HG02571 (cell line): ENCODE data around the gene DGKZ.
"Not testable (repeated sequence)": the region's sequence is repeated elsewhere in the genome, so short reads cannot be mapped to it uniquely, and the experiment has no call there.

Experiments used
- ATAC-seq: cut with Tn5 transposase; IDR thresholded peaks from one replicate; pipeline ENCODE4 v1.9.1; 2021; ENCODE audit warnings: mild to moderate bottlenecking, moderate library complexity; ENCODE audit not compliant: unreplicated experiment

The DGKZ gene

DNA sequence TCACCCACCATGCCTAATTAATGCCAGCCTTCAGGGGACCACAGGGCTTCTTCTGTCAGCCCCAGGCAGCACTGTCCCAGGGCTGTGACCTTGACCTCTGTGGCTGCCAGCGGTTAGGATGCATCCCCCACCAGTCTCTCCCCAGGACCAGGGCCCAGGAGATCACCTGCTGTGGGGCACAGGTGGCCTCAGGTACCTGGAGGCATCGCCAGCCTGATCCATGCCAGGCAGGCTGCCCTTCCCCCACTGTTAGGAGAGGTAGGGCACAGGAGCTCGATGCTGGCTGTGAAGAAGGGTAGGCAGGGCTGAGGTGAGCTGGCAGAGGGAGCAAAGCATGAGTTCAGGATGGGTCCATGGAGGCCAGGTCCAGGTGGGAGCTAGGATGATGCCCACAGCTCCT, 17.5 kb downstream of the DGKZ start:
- ATAC-seq, result no peak

- no peak for ATAC-seq
Measured at GRCh38 chr11:46366260-46366659, 19.0 kb downstream of the DGKZ start.

- no peak for ATAC-seq
Measured at GRCh38 chr11:46366661-46367161, 19.4 kb downstream of the DGKZ start.

DNA sequence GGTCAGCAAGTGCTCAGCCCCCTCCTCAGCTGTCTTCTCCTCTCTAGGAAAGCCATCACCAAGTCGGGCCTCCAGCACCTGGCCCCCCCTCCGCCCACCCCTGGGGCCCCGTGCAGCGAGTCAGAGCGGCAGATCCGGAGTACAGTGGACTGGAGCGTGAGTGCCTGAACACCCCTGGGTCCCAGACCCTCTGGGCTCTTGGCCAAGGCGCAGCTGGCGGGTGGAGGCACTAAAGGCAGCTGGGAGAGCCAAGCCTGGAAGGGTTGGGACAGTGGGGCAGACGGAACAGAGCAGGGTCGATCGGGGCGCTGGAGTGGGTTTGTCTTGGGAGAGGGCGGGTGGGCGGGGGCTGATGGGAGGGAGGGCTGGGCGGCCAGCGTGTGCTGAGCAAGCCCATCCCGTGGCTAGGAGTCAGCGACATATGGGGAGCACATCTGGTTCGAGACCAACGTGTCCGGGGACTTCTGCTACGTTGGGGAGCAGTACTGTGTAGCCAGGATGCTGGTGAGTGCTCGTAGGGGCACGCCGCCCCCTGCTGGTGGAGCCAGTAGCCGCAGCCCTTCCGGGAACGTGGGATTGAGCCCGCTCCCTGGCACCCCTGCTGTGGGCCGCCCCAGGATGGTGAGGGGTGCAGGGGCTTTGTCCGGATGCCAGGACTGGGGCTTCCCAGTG, 20.1 kb downstream of the DGKZ start:
- ATAC-seq, result no peak

- ATAC-seq, result no peak
Measured at GRCh38 chr11:46367916-46368267, 20.6 kb downstream of the DGKZ start.

DNA sequence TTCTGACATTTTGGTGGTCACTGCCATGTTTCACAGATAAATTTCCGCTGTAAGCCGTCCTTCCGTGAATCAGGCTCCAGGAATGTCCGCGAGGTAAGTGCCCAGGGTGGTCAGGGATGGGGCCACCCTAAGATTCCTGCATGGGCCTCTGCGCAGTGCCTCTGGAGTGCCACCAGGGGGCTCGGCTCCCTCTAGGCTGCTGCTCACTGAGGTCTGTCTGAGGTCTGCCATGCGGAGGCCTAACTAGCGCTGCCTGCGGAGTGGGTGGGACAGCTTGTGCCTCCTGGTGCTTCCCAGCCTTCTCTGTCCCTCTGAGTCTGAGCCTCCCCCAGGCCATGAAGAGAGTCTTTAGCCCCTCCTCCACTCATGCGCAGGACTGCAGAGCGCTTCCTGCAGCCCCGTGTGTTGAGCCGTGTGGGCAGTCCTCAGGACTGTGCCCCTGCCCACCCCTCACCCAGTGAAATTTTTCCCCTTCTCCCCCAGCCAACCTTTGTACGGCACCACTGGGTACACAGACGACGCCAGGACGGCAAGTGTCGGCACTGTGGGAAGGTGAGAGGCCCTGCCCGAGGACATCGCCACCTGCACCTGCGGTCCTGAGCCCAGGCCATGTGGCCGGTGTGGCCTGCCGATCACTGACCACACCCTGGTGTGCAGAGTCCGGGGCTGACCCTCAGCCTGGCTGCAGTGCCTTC, 22.3 kb downstream of the DGKZ start:
- no peak for ATAC-seq

GRCh38 chr11:46370253-46370652, 23.0 kb downstream of the DGKZ start:
- no peak for ATAC-seq

- ATAC-seq, result not testable (repeated sequence)
Measured at GRCh38 chr11:46371262-46371661, 24.0 kb downstream of the DGKZ start.

GRCh38 chr11:46372086-46372485, 24.8 kb downstream of the DGKZ start:
- no peak for ATAC-seq

DNA sequence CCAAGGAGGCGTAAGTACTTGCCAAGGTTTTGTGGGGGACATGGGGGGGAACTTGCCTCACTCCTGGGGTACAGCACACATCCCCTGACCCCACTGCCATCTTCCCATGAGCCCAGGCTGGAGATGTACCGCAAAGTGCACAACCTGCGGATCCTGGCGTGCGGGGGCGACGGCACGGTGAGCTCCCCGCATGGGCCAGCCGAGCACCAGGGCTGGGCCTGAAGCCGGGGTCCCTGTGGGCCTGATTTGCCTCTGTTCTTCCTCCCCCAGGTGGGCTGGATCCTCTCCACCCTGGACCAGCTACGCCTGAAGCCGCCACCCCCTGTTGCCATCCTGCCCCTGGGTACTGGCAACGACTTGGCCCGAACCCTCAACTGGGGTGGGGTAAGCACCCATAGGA, 25.2 kb downstream of the DGKZ start:
- not testable (repeated sequence) for ATAC-seq

DNA sequence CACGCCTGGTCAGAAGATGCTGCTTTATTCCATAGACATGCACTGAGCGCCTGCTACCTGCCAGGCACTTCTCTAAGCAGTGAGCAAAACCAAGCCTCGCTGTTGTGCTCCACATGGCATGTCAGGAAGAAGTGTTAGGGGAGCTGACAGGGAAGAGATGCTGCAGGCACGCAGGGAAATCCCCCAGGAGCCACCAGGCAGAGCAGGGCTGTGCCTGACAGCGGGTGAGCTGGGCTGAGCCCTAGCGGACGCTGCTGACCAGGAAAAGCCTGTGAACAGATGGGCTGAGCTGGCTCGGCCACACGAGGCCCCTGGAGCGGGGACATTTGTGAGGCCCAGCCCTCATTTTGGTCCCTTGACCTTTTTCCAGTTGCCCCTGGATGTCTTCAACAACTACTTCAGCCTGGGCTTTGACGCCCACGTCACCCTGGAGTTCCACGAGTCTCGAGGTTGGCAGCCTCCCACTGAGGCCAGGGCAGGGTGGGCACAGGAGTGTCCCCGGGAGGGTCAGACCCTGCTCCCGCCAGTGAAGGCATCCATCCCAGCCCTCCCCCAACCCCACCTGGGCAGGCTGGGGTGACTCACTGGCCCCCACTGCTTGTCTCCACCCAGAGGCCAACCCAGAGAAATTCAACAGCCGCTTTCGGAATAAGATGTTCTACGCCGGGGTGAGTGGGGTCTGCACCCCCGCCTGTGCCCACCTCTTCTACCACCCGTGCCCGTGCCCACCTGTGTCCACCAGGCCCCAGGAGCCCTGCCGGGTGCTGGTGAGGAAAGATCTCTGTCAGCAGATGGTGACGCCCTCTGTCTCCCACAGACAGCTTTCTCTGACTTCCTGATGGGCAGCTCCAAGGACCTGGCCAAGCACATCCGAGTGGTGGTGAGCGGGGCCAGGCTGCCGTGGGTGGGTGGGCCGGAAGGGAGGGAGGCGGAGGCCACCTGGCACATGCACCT, 26.8 kb downstream of the DGKZ start:
- ATAC-seq, result no peak

GRCh38 chr11:46374815-46375214, 27.6 kb downstream of the DGKZ start:
- no peak for ATAC-seq

- no peak for ATAC-seq
Measured at GRCh38 chr11:46375392-46376101, 28.3 kb downstream of the DGKZ start.

GRCh38 chr11:46376258-46377050, 29.2 kb downstream of the DGKZ start:
- no peak for ATAC-seq

- ATAC-seq, result no peak
Measured at GRCh38 chr11:46377290-46377689, 30.0 kb downstream of the DGKZ start.

DNA sequence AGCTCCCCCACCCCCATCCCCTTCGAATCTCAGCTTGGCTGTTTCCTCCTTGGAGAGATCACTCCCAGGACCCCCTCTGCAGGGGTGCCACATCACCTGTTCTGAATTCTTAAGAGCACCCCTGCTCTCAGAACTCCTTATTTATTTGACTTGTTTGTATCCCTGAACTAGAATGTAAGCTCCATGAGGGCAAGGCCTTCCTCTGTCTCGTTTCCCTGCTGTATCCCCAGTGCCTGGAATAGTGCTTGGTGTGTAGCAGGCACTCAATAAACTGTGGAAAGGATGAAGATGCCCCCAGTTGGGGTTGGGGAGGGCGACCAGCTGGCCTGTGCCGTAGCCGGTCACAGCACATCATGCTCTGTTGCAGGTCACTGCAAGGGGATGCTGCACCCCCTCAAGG, 30.6 kb downstream of the DGKZ start:
- no peak for ATAC-seq

DNA sequence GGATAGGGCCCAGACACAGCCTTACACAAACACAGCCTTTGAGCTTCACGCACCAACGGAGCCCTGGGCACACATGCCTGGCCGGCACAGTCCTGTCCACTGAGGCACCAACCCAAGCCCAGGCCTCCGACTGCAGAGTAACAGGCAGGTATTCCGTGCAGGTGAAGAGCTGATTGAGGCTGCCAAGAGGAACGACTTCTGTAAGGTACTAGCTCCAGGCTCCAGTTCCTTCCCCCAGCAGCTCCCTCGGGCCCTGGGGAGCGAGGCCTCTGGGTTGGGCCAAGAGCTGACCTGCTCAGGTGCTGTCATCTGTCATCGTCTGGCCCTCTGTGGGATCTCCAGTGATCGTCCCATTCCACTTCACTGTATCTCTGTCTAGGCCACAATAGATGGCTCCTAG, 31.0 kb downstream of the DGKZ start:
- no peak for ATAC-seq

GRCh38 chr11:46378811-46379481, 31.7 kb downstream of the DGKZ start:
- no peak for ATAC-seq

GRCh38 chr11:46379482-46380293, 32.4 kb downstream of the DGKZ start:
- not testable (repeated sequence) for ATAC-seq
